Measurements from ENCODE around the gene SLC7A5.
A peak's percentile ranks its signal among the peaks of the same experiment; 100 is the strongest.
"Not testable (repeated sequence)": the region's sequence is repeated elsewhere in the genome, so short reads cannot be mapped to it uniquely, and the experiment has no call there.

Gene SLC7A5

DNA sequence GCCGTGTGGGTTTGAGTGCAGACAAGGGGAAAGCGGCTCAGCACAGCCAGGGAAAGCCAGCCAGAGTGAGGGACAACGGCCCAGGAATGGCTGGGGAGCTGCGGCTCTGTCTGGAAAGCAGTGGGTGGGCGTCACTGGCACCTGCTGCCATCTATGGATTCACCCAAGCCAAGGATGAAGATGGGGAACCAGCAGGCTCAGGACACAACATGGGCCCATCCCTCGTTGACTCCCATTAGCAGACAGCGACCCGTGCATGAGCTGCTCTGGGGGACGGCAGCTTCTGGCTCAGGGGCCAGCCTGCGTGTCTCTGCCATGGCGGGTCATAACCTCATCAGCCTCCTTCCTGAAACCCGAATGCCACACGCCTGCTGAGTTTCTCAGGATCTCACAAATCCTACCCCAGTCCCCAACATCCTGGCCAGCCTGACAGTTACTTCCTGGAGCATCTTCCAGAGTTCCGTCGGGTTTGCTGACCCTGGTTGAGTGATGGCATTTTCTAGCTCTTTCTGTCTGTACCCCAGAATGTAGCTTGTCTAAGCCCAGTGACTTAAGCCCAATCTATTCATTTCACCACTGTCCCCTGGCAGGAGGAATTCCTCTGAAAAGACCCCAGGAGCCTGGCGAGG, 50.7 kb downstream of the SLC7A5 start:
- DNase-seq: no peak

DNA sequence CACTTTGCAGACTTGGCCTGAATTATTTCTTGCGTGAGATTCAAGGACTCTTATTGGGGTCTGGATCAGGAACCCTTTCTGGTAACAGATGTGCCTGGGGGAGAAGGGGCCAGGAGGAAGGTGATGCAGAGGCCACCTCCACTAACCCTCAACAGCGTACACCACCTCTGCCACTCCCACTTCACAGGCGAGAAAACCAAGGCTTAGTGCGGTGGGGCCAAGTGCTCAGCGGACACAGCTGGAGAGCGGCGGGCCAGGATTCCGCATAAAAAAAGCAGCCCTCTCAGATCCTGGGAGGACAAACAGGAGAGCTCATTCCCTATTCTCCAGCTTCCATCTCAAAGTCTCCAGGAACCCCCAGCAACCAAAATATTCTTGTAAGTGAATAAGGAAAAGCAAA, 51.4 kb downstream of the SLC7A5 start:
- DNase-seq: no peak

DNA sequence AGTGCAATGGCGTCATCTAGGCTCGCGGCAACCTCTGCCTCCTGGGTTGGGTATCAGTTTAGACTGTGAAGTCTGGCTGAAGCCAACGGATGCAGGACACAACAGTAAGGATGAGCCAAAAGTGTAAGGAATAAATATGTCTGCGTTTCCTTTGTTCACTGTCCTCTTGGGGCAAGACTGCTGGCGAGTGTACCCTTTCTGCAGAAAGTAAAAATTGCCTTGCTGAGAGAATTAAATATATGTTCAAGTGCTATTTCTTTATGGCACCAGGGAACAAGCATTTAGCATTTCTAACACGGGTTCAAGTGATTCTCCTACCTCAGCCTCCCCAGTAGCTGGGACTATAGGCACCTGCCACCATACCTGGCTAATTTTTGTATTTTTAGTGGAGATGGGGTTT, 51.9 kb downstream of the SLC7A5 start:
- DNase-seq: not testable (repeated sequence)

DNA sequence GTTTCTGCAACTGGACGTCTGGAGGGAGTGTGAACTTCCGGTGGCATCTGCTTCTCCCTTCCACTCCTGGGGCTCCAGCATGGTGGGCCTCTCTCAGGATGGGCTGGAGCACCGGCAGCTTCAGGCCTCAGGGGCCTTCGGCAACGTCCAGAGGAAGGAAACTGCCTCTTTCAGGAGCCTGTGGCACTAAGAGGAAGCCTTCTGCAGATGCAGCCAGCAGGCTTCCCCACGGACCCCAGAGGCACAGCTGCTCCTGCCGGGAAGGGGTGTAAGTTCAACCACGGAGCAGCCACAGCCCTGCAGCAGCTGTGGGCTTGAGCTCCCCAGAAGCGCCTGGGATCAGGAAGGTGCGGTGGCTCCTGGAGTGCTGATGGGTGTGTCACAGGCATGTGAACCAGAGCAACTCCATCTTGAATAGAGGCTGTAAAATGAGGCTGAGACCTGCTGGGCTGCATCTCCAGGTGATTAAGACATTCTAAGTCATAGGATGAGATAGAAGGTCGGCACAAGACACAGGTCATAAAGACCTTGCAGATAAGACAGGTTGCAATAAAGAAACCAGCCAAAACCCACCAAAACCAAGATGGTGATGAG, 52.7 kb downstream of the SLC7A5 start:
- DNase-seq: no peak

DNA sequence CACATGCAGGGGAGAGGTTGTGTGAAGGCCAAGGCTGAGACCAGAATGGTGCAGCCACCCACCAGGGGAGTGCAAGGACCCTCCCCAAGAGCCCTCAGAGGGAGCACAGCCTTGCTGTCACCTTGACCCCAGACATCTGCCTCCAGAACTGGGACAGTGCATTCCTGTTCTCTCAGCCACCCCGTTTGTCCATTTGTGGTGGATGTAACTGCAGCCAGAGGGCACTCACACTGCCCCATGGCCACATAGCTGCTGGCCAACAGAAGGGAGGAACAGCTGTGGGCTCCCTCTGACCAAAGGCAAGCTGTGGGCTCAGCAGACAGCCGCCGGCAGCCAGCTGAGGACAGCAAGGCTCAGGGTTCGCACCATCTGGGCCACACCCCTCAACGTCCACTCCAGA, 53.7 kb downstream of the SLC7A5 start:
- DNase-seq: no peak

DNA sequence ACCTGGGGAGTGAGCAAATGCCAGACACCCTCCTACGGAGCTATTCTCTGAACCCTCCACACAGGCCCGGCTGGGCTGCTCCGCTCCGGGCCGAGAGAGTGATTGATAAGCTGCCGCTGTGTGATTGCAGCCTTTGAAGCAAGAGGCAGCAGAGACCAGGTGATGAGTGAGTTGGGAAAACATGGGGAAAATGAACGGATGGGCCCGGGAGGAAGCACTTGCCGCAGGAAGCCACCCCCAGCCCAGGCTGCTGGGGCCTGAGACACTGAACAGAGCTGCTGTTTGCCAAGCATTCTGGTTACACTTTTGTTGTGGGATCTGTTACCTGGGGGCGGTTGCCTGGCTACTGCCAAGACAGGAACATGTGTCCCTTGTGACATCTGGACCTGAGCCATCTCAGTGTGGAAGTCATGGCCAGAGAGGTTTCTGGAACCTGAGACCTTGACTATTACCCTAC, 57.1 kb downstream of the SLC7A5 start:
- peak; percentile 12 for DNase-seq

DNA sequence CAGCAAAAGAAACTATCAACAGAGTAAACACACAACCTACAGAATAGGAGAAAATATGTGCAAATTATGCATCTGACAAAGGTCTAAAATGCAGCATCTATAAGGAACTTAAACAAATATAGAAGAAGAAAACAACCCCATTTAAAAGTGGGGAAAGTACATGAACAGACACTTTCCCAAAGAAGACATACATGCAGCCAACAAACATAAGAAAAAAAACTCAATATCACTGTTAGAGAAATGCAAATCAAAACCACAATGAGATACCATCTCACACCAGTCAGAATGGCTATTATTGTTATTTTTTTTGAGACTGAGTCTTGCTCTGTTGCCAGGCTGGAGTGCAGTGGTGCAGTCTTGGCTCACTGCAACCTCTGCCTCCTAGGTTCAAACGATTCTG, 57.9 kb downstream of the SLC7A5 start:
- not testable (repeated sequence) for DNase-seq

DNA sequence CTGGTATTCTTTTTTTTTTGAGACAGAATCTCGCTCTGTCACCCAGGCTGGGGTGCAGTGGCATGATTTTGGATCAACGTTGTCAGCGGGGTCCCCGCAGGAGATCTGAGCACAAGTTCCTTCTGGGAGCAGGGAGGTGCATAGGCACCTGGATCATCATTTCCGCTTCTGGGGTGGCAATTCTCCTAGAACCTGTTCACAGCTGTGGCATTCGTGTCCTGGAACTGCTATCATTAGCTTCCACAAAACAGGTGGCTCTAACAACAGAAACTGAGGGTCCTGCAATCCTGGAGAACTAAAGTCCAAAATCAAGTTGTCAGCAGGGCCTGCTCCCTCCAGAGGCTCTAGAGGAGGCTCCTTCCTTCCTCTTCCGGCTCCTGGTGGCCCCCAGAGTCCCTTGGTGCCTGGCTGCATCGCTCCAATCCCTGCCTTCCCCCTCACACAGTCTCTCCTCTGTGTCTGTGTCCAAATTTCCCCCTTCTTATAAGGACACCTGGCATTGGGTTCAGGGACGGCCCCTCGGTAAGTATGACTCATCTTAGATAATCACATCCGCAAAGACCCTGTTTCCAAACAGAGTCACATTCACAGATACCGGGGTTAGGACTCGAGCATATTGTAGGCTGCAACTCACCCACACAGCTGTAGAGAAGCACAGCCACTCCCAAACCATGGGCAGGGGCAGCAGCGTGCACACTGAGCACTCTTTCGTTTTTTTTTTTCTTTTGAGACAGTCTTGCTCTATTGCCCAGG, 60.0 kb downstream of the SLC7A5 start:
- no peak for DNase-seq

DNA sequence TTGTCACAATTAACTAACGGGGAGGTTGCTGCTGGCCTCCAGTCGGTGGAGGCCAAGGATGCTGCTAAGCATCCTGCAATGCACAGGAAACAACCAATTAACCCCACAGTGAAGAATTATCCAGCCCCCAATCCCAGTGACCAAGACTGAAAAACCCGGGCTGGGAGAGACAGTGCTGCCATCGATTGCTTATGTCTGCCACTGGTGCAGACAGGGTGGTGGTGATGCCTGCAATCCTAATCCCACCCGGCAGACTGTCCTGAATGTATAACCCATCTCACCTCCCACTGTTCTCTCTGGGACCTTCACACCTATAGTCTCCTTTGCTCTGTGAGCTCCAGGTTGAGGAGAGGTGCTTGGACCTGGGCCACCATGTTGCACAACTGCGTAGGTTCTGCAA, 61.2 kb downstream of the SLC7A5 start:
- no peak for DNase-seq

DNA sequence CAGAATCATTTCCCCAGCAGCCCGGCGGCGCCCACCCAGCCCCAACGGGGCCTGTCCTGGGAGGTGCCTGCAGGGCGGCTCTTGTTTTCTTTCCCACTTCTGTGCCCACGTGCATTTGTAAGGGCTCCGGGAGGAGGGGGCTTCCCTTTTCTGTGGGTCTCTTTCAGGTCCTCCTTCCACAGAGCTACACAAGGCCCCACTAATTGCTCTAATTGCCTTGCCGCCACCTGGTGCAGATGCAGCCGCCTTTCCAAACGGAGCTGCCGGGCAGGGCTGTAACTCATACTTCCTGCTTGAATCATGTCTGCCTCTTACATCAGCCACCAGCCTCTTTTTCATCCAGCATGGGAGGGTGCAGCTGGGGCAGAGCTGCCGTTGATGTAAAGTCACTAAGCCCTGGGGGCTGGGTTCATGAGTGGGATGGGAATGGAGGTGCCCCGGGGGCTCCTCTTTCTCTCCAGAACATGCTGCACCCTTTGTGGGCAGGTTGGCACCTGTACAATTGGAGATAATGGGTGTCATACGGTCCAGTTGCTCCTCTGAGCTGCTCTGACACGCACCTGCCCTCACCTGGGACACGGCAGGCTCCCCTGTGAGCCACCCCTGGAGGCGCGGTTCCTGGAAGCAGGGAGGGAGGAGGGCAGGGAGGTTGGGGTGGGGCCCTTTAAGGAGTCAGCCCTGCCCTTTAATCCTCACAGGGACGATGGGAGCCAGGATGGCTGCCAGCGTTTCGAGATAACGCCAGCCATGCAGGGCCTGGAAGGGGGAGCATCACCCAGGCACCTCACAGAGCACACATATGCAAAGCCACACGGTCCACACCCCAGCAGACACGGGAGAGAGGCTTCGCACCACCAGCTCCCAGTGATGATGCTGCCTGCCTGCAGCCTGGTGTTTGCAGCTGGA, 62.4 kb downstream of the SLC7A5 start:
- peak; percentile 78 for DNase-seq

DNA sequence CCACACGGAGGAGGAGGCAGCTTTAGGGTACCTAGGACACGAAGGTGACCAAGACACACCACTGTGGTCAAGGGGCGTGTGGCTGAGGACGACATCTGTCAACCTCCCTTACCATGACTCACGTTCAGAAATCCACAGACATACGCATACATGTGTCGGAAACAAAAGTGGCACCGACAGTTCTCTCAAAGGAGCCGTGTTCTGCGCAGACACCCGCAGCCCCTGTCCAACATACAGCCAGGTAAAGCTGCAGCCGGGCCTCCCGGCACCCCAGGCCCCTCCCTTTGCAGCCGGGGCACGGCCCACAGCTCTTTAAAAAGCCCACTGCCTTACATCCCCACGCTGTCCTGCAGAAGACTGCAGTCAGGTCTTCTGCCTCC, 63.1 kb downstream of the SLC7A5 start:
- no peak for DNase-seq

DNA sequence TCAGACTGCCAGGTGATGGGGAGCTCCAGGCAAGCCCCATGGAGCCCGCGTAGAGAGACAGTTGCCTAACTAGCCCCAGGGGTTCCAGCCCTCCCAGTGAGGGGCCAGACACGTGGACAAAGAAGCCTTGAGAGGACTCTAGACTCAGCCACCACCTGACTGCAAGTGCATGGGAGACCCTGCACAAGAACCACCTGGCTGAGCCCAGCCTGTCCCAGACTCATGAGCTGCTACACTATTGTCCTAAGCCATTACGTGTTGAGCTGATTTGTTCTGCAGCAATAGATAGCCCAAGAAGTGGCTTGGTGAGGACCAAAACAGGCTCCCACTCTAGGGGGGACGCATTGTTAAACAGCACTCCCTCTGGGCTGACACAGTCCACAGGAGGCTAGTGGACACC, 65.9 kb downstream of the SLC7A5 start:
- no peak for DNase-seq

DNA sequence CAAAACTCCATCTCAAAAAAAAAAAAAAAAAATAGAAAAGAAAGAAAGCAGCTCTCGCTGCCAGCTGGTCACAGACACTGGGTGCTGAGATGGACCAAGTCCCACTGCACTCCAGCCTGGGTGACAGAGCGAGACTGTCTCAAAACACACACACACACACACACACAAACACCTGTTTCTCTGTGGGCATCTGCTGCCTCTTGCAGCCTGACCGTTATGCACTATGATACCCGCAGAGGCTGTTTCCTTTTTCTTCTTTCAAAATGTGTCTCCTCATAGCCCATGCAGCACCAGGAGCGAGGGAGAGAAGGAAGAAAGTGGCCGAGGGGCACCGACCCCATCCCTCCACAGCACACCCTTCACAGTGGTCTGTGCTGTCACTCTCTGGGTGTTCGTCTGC, 66.6 kb downstream of the SLC7A5 start:
- no peak for DNase-seq

DNA sequence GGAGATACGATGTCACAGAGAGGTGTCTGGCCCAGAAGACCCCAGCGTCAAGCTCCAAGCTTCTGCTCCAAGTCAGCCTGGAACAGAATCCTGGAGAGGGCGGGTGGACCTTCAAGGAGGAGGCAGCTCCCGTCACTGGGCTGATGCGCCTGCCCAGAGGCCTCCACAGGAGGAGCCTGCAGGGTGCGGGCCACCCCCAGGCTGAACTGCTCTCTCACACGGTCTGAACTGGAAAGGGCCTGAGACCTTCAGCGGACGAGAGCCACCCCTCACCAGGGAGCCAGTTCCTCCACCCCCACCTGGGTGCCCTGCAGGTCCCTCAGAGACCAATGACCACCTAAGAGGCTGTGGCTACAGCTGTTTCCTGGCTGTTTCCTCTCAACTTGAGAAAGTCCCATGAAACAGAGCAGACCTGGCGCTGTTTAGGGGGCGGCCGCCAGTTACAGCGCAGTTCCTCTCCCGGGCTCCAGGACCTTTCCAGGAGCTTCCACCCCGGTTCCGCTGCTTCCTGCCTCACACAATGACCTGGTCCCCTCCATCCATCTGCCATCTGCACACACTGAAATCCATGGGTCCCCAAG, 67.5 kb downstream of the SLC7A5 start:
- no peak for DNase-seq

DNA sequence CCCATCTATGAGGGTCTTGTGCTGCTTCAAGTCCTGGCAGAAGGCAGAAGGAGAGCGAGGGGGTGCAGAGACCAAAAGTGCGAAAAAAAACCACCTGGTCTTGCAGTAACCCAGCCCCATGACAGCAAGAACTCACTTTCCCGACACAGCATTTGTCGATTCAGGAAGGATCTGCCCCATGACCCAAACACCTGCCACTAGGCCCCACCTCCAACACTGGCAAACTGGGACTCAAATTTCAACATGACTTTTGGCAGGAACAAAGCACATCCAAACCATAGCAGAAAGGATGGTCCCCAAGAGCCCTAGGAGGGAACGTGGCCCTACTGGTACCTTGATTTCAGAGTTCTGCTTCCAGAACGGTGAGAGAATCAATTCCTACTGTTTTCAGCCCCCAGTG, 68.8 kb downstream of the SLC7A5 start:
- DNase-seq: no peak

DNA sequence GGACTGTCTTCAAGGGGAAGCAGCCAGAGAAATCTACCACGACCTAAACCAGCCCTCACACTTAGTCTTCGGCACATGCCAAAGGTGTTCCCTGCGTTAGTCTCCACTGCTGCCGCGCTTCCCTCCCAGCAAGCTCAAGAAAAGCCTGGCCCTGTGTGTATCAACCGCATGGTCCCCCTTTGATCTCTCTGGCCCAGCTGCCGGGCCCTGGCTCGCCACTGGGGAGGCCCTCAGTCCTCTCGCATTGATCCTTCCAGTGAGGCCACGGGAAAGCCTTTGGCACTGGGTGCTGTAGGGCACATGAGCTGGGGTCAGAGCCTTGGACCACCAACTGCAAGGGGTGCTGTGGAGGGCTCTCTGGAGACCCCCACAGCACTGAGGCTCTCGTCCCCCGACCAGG, 74.0 kb downstream of the SLC7A5 start:
- no peak for DNase-seq

DNA sequence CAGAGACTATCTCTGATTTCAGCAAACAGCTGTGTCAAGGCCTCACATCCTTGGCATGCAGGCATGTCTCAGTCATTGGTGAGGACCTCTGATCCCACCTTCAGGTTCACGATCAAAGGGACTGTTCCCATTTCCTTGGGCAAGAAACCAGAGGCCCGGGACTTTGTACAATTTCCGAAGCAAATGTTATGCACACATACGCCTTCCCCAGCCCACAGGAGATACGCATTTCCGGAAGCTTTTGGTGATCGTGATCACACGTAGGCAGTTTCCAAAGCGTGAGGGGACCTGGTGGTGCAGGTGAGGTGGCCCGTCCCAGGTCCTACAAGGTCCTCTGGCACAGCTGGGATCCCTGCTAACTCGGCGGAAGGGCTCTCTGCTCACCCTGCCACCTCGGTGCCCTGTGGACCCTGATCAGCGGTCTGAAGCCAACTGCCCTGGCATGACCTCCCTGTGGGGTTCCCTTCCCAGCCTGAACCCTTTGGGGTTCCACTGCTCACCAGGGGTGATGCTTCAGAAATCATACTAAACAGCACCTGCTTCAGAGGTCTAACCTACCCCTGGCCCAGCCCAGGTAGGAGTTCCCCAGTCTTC, 74.7 kb downstream of the SLC7A5 start:
- no peak for DNase-seq

DNA sequence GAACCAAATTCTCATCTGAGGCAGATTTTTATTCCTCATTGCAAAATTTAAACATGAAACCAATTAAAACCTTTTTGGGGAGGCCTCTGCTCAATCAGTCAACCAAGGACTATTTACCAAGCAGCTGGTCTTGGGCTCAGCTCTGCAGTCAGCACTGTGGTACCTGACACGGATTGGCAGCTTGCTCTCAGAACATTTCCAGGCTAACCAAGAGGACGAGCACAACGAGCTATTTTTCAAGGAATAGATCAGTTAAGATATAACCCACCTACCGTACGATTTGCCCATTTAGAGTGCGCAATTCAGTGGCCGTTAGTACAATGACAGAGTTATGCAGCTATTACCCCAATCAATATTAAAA, 77.1 kb downstream of the SLC7A5 start:
- no peak for DNase-seq

DNA sequence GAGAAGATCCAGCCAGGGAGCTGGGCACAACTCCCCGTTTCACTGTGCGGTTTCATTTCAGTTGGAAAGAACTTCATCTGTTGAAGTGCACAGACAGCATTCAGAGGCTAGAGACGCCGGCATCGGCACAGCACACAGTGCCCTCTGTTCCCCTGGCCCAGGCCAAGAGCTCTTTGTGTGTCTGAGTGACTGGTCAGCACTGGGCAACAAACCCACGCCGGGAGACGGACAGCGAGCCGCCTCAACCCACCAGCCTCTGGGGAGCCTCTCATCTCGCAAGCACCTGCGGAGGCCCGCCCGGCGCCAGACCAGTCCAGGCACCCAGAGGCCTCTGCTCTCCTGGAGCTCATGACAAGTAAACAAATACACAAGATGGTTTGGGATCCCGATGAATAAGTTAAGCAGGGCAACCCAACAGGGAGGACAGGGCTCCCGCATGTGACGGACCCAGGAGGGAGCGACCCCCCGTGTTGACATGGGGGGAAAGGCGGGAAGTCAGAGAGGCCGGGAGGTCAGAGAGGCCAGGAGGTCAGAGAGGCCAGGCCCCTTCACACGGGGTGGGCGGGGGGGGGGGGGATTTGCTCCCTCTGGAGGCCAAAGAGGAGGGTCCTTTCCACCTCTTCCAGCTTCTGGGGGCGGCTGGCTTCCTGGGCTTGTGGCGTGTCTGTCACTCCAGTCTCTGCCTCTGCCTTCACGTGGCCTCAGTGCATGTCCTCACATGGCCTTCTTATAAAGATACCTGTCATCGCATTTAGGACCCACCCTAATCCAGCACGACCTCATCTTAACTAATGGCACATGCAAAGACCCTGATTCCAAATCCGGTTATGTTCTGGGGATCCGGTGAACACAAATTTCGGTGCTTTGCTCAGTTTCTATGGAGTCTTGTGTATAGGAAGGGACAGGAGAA, 77.8 kb downstream of the SLC7A5 start:
- DNase-seq: no peak

DNA sequence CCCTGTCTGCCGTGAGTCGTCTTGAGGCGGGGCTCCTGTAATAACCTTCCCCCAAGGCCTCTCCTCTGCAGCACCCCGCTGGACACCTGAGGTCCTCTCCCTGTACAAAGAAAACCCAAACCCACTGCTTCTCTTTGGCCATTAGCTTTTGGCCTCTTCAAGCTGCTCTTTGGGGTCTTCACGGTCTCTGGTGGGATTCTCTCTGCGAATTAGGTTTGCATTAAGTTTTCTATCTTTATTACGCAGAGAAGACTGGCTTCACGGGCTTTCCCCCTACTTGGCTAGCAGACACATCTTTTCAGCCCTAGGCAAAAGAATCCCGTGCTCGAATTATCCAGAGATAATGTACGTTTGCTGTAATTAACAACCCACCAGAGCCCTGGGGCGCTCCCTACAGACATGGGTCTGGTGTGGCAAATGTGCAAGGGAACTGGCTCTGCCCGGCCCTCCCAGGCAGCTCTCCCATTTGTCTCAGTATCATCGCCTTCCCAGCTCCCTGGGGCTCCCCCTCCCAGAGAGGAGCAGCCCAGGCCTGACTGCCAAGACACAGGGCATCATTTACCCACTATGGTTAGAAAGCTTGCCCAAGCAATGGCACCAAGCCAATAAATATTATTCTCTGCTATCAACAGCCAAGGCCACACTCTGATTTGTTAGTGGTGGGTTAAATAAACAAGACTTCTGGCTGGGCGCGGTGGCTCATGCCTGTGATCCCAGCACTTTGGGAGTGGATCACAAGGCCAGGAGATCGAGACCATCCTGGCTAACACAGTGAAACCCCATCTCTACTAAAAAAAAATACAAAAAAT, 78.8 kb downstream of the SLC7A5 start:
- peak; percentile 76 for DNase-seq

Data from NCI-H1092 treated with DMSO at 0.1 percent for 48 hours (cell line).